ENCODE results near the gene PSMB2. TPM values are rescaled to one million over a fixed set of nuclear protein-coding genes. Genes with fewer than 3 reads are reported as not detected.

Gene PSMB2
- total and polyA plus RNA-seq, 2 of the 8 experiments (the other 6 are each of a cell fraction or from before 2014, with no cell fraction given): 91.4 to 101 TPM

GRCh38 chr1:35554266-35555211, 86.8 kb downstream of the PSMB2 start (continued):
- no peak for TF ChIP-seq E2F6 (IDR thresholded peaks at IDR 0.05)
- TF ChIP-seq POLR2A (IDR thresholded peaks at IDR 0.05; ENCODE audit: control extremely low read depth in 1 of 2, low read depth in 2 of 2, low read length in 2 of 2): peak; percentile 40 to 72
- TF ChIP-seq ATF2 (IDR thresholded peaks at IDR 0.05; ENCODE audit: low read length): peak; percentile 75; the same call in 1 of the 2 replicates
- no peak for TF ChIP-seq CBX8 (IDR thresholded peaks at IDR 0.05; ENCODE audit: borderline replicate concordance, low read depth, low read length)
- TF ChIP-seq CREB1 (IDR thresholded peaks at IDR 0.05): peak; percentile 46; the same call in 1 of the 2 replicates
- TF ChIP-seq KDM1A (IDR thresholded peaks at IDR 0.05; ENCODE audit: borderline replicate concordance, low read length): no peak
- TF ChIP-seq TAF1 (IDR thresholded peaks at IDR 0.05; ENCODE audit: low read depth, low read length): peak; percentile 53; the same call in 1 of the 2 replicates
- no peak for TF ChIP-seq HDAC6 (IDR thresholded peaks at IDR 0.05; ENCODE audit: low read depth, low read length)
- TF ChIP-seq SIN3A (conservative IDR thresholded peaks at IDR 0.05 in 1 of 2, IDR thresholded peaks at IDR 0.05 in 1 of 2; ENCODE audit: low read depth in 1 of 2, low read length in 2 of 2): no peak; a peak in 1 of 4 replicates
- TF ChIP-seq NANOG (IDR thresholded peaks at IDR 0.05; ENCODE audit: insufficient read depth, low read depth, low read length, poor library complexity, severe bottlenecking): no peak
- TF ChIP-seq BRCA1 (IDR thresholded peaks at IDR 0.05; ENCODE audit: low read depth, low read length): no peak
- TF ChIP-seq EGR1 (IDR thresholded peaks at IDR 0.05; ENCODE audit: borderline replicate concordance, low read depth, low read length): no peak
- no peak for TF ChIP-seq MAX (IDR thresholded peaks at IDR 0.05)
- no peak for TF ChIP-seq YY1 (IDR thresholded peaks at IDR 0.05; ENCODE audit: low read depth, low read length)
- no peak for TF ChIP-seq CTBP2 (IDR thresholded peaks at IDR 0.05; ENCODE audit: borderline replicate concordance, insufficient read depth, insufficient read length, low read length)
- peak; percentile 49 for TF ChIP-seq ASH2L (IDR thresholded peaks at IDR 0.05; ENCODE audit: low read length)
- no peak for TF ChIP-seq USF2 (IDR thresholded peaks at IDR 0.05; ENCODE audit: low read length)
- peak; percentile 73; the same call in 1 of the 2 replicates for TF ChIP-seq SP1 (IDR thresholded peaks at IDR 0.05; ENCODE audit: low read depth, low read length)
- TF ChIP-seq TCF12 (IDR thresholded peaks at IDR 0.05; ENCODE audit: low read depth, low read length): no peak
- TF ChIP-seq JUN (IDR thresholded peaks at IDR 0.05; ENCODE audit: low read depth, low read length): no peak

All from H1 (cell line).